HG02884 (cell line): ENCODE measurements around the gene OGFR.

Experiments
- ATAC-seq: cut with Tn5 transposase; IDR thresholded peaks from one replicate; pipeline ENCODE4 v1.9.1; 2021; ENCODE audit warnings: mild to moderate bottlenecking, moderate library complexity; ENCODE audit not compliant: unreplicated experiment

The OGFR gene

GRCh38 chr20:62856931-62857619 is 52.4 kb downstream of the OGFR start:
- ATAC-seq, result no peak

GRCh38 chr20:62858058-62858830 is 53.6 kb downstream of the OGFR start:
- ATAC-seq, result no peak

GRCh38 chr20:62859721-62860120 is 55.1 kb downstream of the OGFR start:
- ATAC-seq, result no peak

- ATAC-seq, result no peak
These were observed 55.8 kb downstream of the OGFR start for GRCh38 chr20:62860391-62860923.

- ATAC-seq, result peak; percentile 33
These were observed 56.5 kb downstream of the OGFR start for GRCh38 chr20:62860924-62861691.

GRCh38 chr20:62861726-62862336 is 57.2 kb downstream of the OGFR start, which contains the start of gene TCFL5:
Gene TCFL5, minus strand, starts transcription at chr20:62861822. Its CDS starts 152 bp downstream, at chr20:62861670.
- peak; percentile 47 for ATAC-seq
